ENCODE results near the gene B4GALT6.

B4GALT6 gene

GRCh38 chr18:31596081-31596872 is 88.1 kb downstream of the B4GALT6 start:
- no peak for DNase-seq (ENCODE audit: low read depth in 4 of 4, low spot score in 1 of 4)

- DNase-seq (ENCODE audit: low read depth in 4 of 4, low spot score in 1 of 4) = no peak
Measured at GRCh38 chr18:31595121-31595771, 89.1 kb downstream of the B4GALT6 start.

- DNase-seq (ENCODE audit: low read depth in 4 of 4, low spot score in 1 of 4) = no peak
Measured at GRCh38 chr18:31592506-31593157, 91.7 kb downstream of the B4GALT6 start.

GRCh38 chr18:31591628-31592027 is 92.8 kb downstream of the B4GALT6 start, which contains the start of gene TTR:
TTR (plus strand) TSS chr18:31591877; CDS start chr18:31591903, 26 bp downstream.
- no peak for DNase-seq (ENCODE audit: low read depth in 4 of 4, low spot score in 1 of 4)

GRCh38 chr18:31591113-31591512 is 93.3 kb downstream of the B4GALT6 start:
- no peak for DNase-seq (ENCODE audit: low read depth in 4 of 4, low spot score in 1 of 4)

- no peak for DNase-seq (ENCODE audit: low read depth in 4 of 4, low spot score in 1 of 4)
Measured at GRCh38 chr18:31590570-31590969, 93.8 kb downstream of the B4GALT6 start.

- DNase-seq (ENCODE audit: low read depth in 4 of 4, low spot score in 1 of 4) = no peak
Measured at GRCh38 chr18:31587529-31587928, 96.9 kb downstream of the B4GALT6 start.

- no peak for DNase-seq (ENCODE audit: low read depth in 4 of 4, low spot score in 1 of 4)
Measured at GRCh38 chr18:31586616-31587015, 97.8 kb downstream of the B4GALT6 start.

- DNase-seq (ENCODE audit: low read depth in 4 of 4, low spot score in 1 of 4) = no peak
Measured at GRCh38 chr18:31585991-31586390, 98.4 kb downstream of the B4GALT6 start.

- DNase-seq (ENCODE audit: low read depth in 4 of 4, low spot score in 1 of 4) = no peak
Measured at GRCh38 chr18:31583185-31583854, 101.1 kb downstream of the B4GALT6 start.

- DNase-seq (ENCODE audit: low read depth in 4 of 4, low spot score in 1 of 4) = no peak
Measured at GRCh38 chr18:31581498-31582197, 102.7 kb downstream of the B4GALT6 start.

- no peak for DNase-seq (ENCODE audit: low read depth in 4 of 4, low spot score in 1 of 4)
Measured at GRCh38 chr18:31579375-31579774, 105.0 kb downstream of the B4GALT6 start.

GRCh38 chr18:31578126-31578525 is 106.3 kb downstream of the B4GALT6 start:
- no peak for DNase-seq (ENCODE audit: low read depth in 4 of 4, low spot score in 1 of 4)

- no peak for DNase-seq (ENCODE audit: low read depth in 4 of 4, low spot score in 1 of 4)
Measured at GRCh38 chr18:31577195-31577594, 107.2 kb downstream of the B4GALT6 start.

- no peak for DNase-seq (ENCODE audit: low read depth in 4 of 4, low spot score in 1 of 4)
Measured at GRCh38 chr18:31576670-31577069, 107.7 kb downstream of the B4GALT6 start.

- DNase-seq (ENCODE audit: low read depth in 4 of 4, low spot score in 1 of 4) = no peak
Measured at GRCh38 chr18:31575515-31576257, 108.7 kb downstream of the B4GALT6 start.

- DNase-seq (ENCODE audit: low read depth in 4 of 4, low spot score in 1 of 4) = no peak
Measured at GRCh38 chr18:31574359-31574758, 110.0 kb downstream of the B4GALT6 start.

Data from stimulated activated CD4-positive, alpha-beta T cell treated with anti-CD3 and anti-CD28 coated beads, Interleukin-1b, Interleukin-23, amount 100 ng/mL, for 24 hours (primary cell).